Stimulated activated CD8-positive, alpha-beta memory T cell treated with anti-CD3 and anti-CD28 coated beads, Interleukin-15, amount 100 ng/mL, for 4 hours (primary cell): ENCODE results near the gene CD44.
A peak's percentile ranks its signal among the peaks of the same experiment; 100 is the strongest.

Source experiments
- DNase-seq, 2 donors: peaks; one replicate each; pipeline ENCODE4 v3.0.0-alpha.2; 2020; ENCODE audit warnings: low read depth in 2 of 2

Gene CD44

GRCh38 chr11:35139722-35140282 lies 831 bp downstream of the CD44 start:
- no peak for DNase-seq

GRCh38 chr11:35141071-35141470 lies 2.1 kb downstream of the CD44 start:
- no peak for DNase-seq

- no peak for DNase-seq
Measured at GRCh38 chr11:35141571-35141971, 2.6 kb downstream of the CD44 start.

GRCh38 chr11:35142481-35143075 lies 3.6 kb downstream of the CD44 start:
- DNase-seq, result no peak

GRCh38 chr11:35143297-35144135 lies 4.5 kb downstream of the CD44 start:
- DNase-seq, result no peak

GRCh38 chr11:35144136-35144741 lies 5.3 kb downstream of the CD44 start:
- no peak for DNase-seq

GRCh38 chr11:35144806-35145205 lies 5.8 kb downstream of the CD44 start:
- DNase-seq, result no peak

GRCh38 chr11:35145271-35145670 lies 6.3 kb downstream of the CD44 start:
- no peak for DNase-seq

GRCh38 chr11:35146074-35146521 lies 7.1 kb downstream of the CD44 start:
- peak; percentile 63 to 84 for DNase-seq

- no peak for DNase-seq
Measured at GRCh38 chr11:35146711-35147110, 7.7 kb downstream of the CD44 start.

GRCh38 chr11:35147235-35147634 lies 8.3 kb downstream of the CD44 start:
- no peak for DNase-seq

GRCh38 chr11:35148163-35148837 lies 9.3 kb downstream of the CD44 start:
- DNase-seq, result no peak

GRCh38 chr11:35150454-35150853 lies 11.5 kb downstream of the CD44 start:
- DNase-seq, result no peak

GRCh38 chr11:35151241-35151640 lies 12.3 kb downstream of the CD44 start:
- no peak for DNase-seq

GRCh38 chr11:35151683-35152280 lies 12.8 kb downstream of the CD44 start:
- DNase-seq, result no peak

GRCh38 chr11:35152575-35152974 lies 13.6 kb downstream of the CD44 start:
- DNase-seq, result no peak

GRCh38 chr11:35153280-35153679 lies 14.3 kb downstream of the CD44 start:
- no peak for DNase-seq

- DNase-seq, result no peak
Measured at GRCh38 chr11:35154952-35155351, 16.0 kb downstream of the CD44 start.

- no peak for DNase-seq
Measured at GRCh38 chr11:35155677-35156076, 16.7 kb downstream of the CD44 start.

GRCh38 chr11:35157814-35158700 lies 19.1 kb downstream of the CD44 start:
- DNase-seq, result no peak
